H1 (cell line): ENCODE results near the gene PANX1. TPM values are rescaled to one million over a fixed set of nuclear protein-coding genes. Genes with fewer than 3 reads are reported as not detected.

Experiments
- CTCF ChIA-PET: fragments of 300-600 bp; sonication (Branson Sonifier 250); formaldehyde crosslinking; loops from one replicate; lab custom pipeline; 2021; ENCODE audit not compliant: partially characterized antibody; lab: Charles Lee
- POLR2A ChIA-PET: fragments of 300-600 bp; sonication (Branson Sonifier 250); formaldehyde crosslinking; loops from one replicate; lab custom pipeline; 2021; ENCODE audit warnings: inconsistent platforms; ENCODE audit not compliant: partially characterized antibody; lab: Charles Lee
- DNase-seq, 2 experiments: peaks; one replicate each; pipeline versions ENCODE4 v3.0.0 to v3.0.0-alpha.2; 2010 to 2022; ENCODE audit warnings: low spot score in 2 of 2, low read depth in 1 of 2, mixed read lengths in 1 of 2
- FAIRE-seq: peaks from 2 replicates; lab custom pipeline; 2011; peaks lifted over from hg19 to GRCh38; lab: Jason Lieb, UNC
- H2AFZ ChIP-seq: 2 replicates; pipeline ENCODE4 v1.8.1; 2012; ENCODE audit warnings: low read length, inconsistent platforms
- H2AK5ac ChIP-seq: 2 replicates; pipeline ENCODE4 v1.6.1; 2013; ENCODE audit warnings: low read depth, low read length
- H2BK120ac ChIP-seq: replicated peaks from 2 replicates; pipeline ENCODE3; 2013; ENCODE audit warnings: low read depth, low read length, inconsistent platforms
- H2BK12ac ChIP-seq: 2 replicates; pipeline ENCODE4 v1.6.1; 2013; ENCODE audit warnings: low read depth, low read length
- H2BK15ac ChIP-seq: 2 replicates; pipeline ENCODE4 v1.6.1; 2013; ENCODE audit warnings: low read length
- H2BK20ac ChIP-seq: 2 replicates; pipeline ENCODE4 v1.6.1; 2013; ENCODE audit warnings: low read length
- H2BK5ac ChIP-seq: 2 replicates; pipeline ENCODE4 v1.6.1; 2013; ENCODE audit warnings: low read depth, low read length
- H3K14ac ChIP-seq: 2 replicates; pipeline ENCODE4 v1.6.1; 2013; ENCODE audit warnings: inconsistent platforms; ENCODE audit not compliant: insufficient read length
- H3K18ac ChIP-seq: 2 replicates; pipeline ENCODE4 v1.6.1; 2013; ENCODE audit warnings: low read length; ENCODE audit errors: extremely low read depth
- H3K23ac ChIP-seq: 2 replicates; pipeline ENCODE4 v1.6.1; 2013; ENCODE audit warnings: inconsistent platforms; ENCODE audit not compliant: insufficient read length
- H3K23me2 ChIP-seq: 2 replicates; pipeline ENCODE4 v1.6.1; 2013; ENCODE audit warnings: low read depth, low read length
- H3K27ac ChIP-seq: 2 replicates; pipeline ENCODE4 v1.6.1; 2011; ENCODE audit warnings: low read depth, low read length, inconsistent platforms
- H3K27me3 ChIP-seq, 4 experiments: replicated peaks in 1 of 4; 1 replicate in 1 of 4; 2 replicates in 3 of 4; pipeline versions ENCODE4 v1.6.1 to v1.8.1; 2011 to 2013; ENCODE audit warnings: low read length in 3 of 4, mild to moderate bottlenecking in 3 of 4, inconsistent platforms in 2 of 4, mixed read lengths in 2 of 4, moderate library complexity in 1 of 4; ENCODE audit not compliant: control insufficient read depth in 3 of 4, insufficient read depth in 3 of 4; ENCODE audit errors: extremely low read depth in 1 of 4
- H3K36me3 ChIP-seq, 4 experiments: 2 replicates each; pipeline versions ENCODE4 v1.6.1 to v1.8.1; 2011 to 2013; ENCODE audit warnings: mild to moderate bottlenecking in 4 of 4, low read length in 3 of 4, moderate library complexity in 2 of 4, control low read depth in 1 of 4, inconsistent platforms in 1 of 4; ENCODE audit not compliant: insufficient read depth in 4 of 4, control insufficient read depth in 2 of 4
- H3K4ac ChIP-seq: replicated peaks from 2 replicates; pipeline ENCODE3; 2013; ENCODE audit warnings: low read length, low read depth, mixed read lengths, inconsistent platforms; ENCODE audit not compliant: insufficient read length
- H3K4me1 ChIP-seq, 4 experiments: replicated peaks in 1 of 4; 1 replicate in 1 of 4; 2 replicates in 3 of 4; pipeline versions ENCODE4 v1.6.1 to v1.8.1; 2011 to 2013; ENCODE audit warnings: low read length in 3 of 4, inconsistent platforms in 2 of 4, mixed read lengths in 1 of 4; ENCODE audit not compliant: insufficient read depth in 4 of 4, control insufficient read depth in 3 of 4
- H3K4me2 ChIP-seq, 2 experiments: 2 replicates each; pipeline versions ENCODE4 v1.6.1 to v1.8.1; 2011 to 2013; ENCODE audit warnings: low read depth in 2 of 2, low read length in 2 of 2, control low read depth in 1 of 2, inconsistent platforms in 1 of 2, mild to moderate bottlenecking in 1 of 2; ENCODE audit not compliant: insufficient read depth in 1 of 2
- H3K4me3 ChIP-seq, 4 experiments: fragments of 200-600, 300-600 bp in 1 of 4; sonication (generic), shearing (Covaris generic), sonication (Bioruptor Twin) in 1 of 4; 2 replicates each; pipeline versions ENCODE4 v1.5.1 to v1.8.1; 2011 to 2016; ENCODE audit warnings: low read length in 4 of 4, low read depth in 3 of 4, control low read depth in 2 of 4, inconsistent platforms in 2 of 4, mild to moderate bottlenecking in 2 of 4, mixed read lengths in 1 of 4, moderate library complexity in 1 of 4; ENCODE audit not compliant: insufficient read depth in 2 of 4; ENCODE audit errors: extremely low read depth in 1 of 4
- H3K56ac ChIP-seq: replicated peaks from 2 replicates; pipeline ENCODE3; 2013; ENCODE audit warnings: low read depth, mild to moderate bottlenecking, mixed read lengths, low read length, inconsistent platforms; ENCODE audit not compliant: insufficient read length
- H3K79me1 ChIP-seq: 2 replicates; pipeline ENCODE4 v1.6.1; 2013; ENCODE audit warnings: low read depth, low read length, control low read depth
- H3K79me2 ChIP-seq, 2 experiments: 2 replicates each; pipeline versions ENCODE4 v1.6.1 to v1.8.1; 2012 to 2013; ENCODE audit warnings: low read length in 2 of 2, mild to moderate bottlenecking in 2 of 2, inconsistent platforms in 1 of 2; ENCODE audit not compliant: insufficient read depth in 2 of 2, control insufficient read depth in 1 of 2
- H3K9ac ChIP-seq, 4 experiments: replicated peaks in 1 of 4; 1 replicate in 1 of 4; 2 replicates in 3 of 4; pipeline versions ENCODE4 v1.6.1 to v1.8.1; 2011 to 2013; ENCODE audit warnings: low read depth in 3 of 4, low read length in 3 of 4, control low read depth in 2 of 4, mild to moderate bottlenecking in 2 of 4, moderate library complexity in 2 of 4, inconsistent platforms in 1 of 4; ENCODE audit errors: extremely low read depth in 1 of 4
- H3K9me3 ChIP-seq, 2 experiments: 2 replicates each; pipeline versions ENCODE4 v1.6.1 to v1.8.1; 2012 to 2013; ENCODE audit warnings: mild to moderate bottlenecking in 2 of 2, moderate library complexity in 2 of 2, control low read depth in 1 of 2, inconsistent platforms in 1 of 2, low read depth in 1 of 2, low read length in 1 of 2, mixed read lengths in 1 of 2; ENCODE audit not compliant: insufficient read depth in 2 of 2
- H4K20me1 ChIP-seq, 2 experiments: replicated peaks in 1 of 2; 2 replicates each; pipeline versions ENCODE3 to v1.8.1; 2011 to 2013; ENCODE audit warnings: inconsistent platforms in 2 of 2, low read length in 2 of 2, mild to moderate bottlenecking in 1 of 2; ENCODE audit not compliant: insufficient read depth in 2 of 2, control insufficient read depth in 1 of 2
- H4K5ac ChIP-seq: 2 replicates; pipeline ENCODE4 v1.6.1; 2013; ENCODE audit warnings: low read length, low read depth, mixed read lengths, inconsistent platforms; ENCODE audit not compliant: insufficient read length
- H4K8ac ChIP-seq: 2 replicates; pipeline ENCODE4 v1.8.0; 2013; ENCODE audit warnings: mild to moderate bottlenecking, moderate library complexity, low read length, inconsistent platforms; ENCODE audit not compliant: insufficient read depth; ENCODE audit errors: extremely low read depth
- H4K91ac ChIP-seq: replicated peaks from 2 replicates; pipeline ENCODE3; 2013; ENCODE audit warnings: low read length, mixed read lengths, inconsistent platforms; ENCODE audit not compliant: insufficient read length
- BACH1 ChIP-seq: IDR thresholded peaks from 2 replicates; pipeline ENCODE4 v1.6.1; 2012; ENCODE audit warnings: low read length, improper control_type of control experiment
- BRCA1 ChIP-seq: IDR thresholded peaks from 2 replicates; pipeline ENCODE4 v1.6.1; 2012; ENCODE audit warnings: low read depth, low read length, improper control_type of control experiment
- CBX5 ChIP-seq: fragments of 300-800, 300-1000 bp; sonication (generic); IDR thresholded peaks from 2 replicates; pipeline ENCODE4 v1.7.1; 2016; ENCODE audit warnings: antibody characterized with exemption, low read length, low read depth
- CTBP2 ChIP-seq: IDR thresholded peaks from 2 replicates; pipeline ENCODE4 v1.7.0; 2011; ENCODE audit warnings: borderline replicate concordance, mild to moderate bottlenecking, moderate library complexity, mixed read lengths, low read length; ENCODE audit not compliant: insufficient read depth, insufficient read length
- GTF2F1 ChIP-seq: IDR thresholded peaks from 2 replicates; pipeline ENCODE4 v1.6.1; 2012; ENCODE audit warnings: low read depth, low read length, improper control_type of control experiment, borderline replicate concordance
- HDAC2 ChIP-seq, 2 experiments: fragments of 300-600 bp in 1 of 2; sonication (generic) in 1 of 2; IDR thresholded peaks; 2 replicates each; pipeline ENCODE4 v1.6.1; 2011 to 2012; ENCODE audit warnings: low read depth in 2 of 2, low read length in 2 of 2, mild to moderate bottlenecking in 2 of 2, moderate library complexity in 2 of 2, borderline replicate concordance in 1 of 2, inconsistent platforms in 1 of 2
- JUN ChIP-seq: IDR thresholded peaks from 2 replicates; pipeline ENCODE4 v1.6.1; 2011; ENCODE audit warnings: low read depth, mild to moderate bottlenecking, improper control_type of control experiment, low read length
- KDM1A ChIP-seq: fragments of 200-600, 300-600 bp; sonication (generic); IDR thresholded peaks from 2 replicates; pipeline ENCODE4 v1.7.1; 2016; ENCODE audit warnings: mild to moderate bottlenecking, low read length, borderline replicate concordance
- NANOG ChIP-seq: IDR thresholded peaks from 2 replicates; pipeline ENCODE4 v1.6.1; 2011; ENCODE audit warnings: low read length, low read depth, mild to moderate bottlenecking, inconsistent platforms; ENCODE audit not compliant: insufficient read depth, poor library complexity, severe bottlenecking
- NRF1 ChIP-seq: IDR thresholded peaks from 2 replicates; pipeline ENCODE4 v1.6.1; 2011; ENCODE audit warnings: mild to moderate bottlenecking, low read depth, low read length, improper control_type of control experiment
- RBBP5 ChIP-seq: IDR thresholded peaks from 2 replicates; pipeline ENCODE4 v1.7.1; 2012; ENCODE audit warnings: low read depth, mild to moderate bottlenecking, inconsistent platforms, low read length, moderate library complexity, borderline replicate concordance
- SIRT6 ChIP-seq: IDR thresholded peaks from one replicate; pipeline ENCODE4 v1.7.1; 2012; ENCODE audit warnings: low read length, inconsistent platforms
- SP4 ChIP-seq: IDR thresholded peaks from 2 replicates; pipeline ENCODE4 v1.6.1; 2012; ENCODE audit warnings: low read length, inconsistent platforms
- SRF ChIP-seq: IDR thresholded peaks from 2 replicates; pipeline ENCODE4 v1.6.1; 2011; ENCODE audit warnings: mild to moderate bottlenecking, low read depth, low read length, moderate library complexity
- WGBS, 2 experiments: shearing (Covaris generic) in 1 of 2; methylation state at CpG; one replicate each; pipeline versions ENCODE4 v1.1.6 to v1.1.7; 2013 to 2015; ENCODE audit warnings: low lambda C conversion rate in 2 of 2, mixed read lengths in 2 of 2, inconsistent platforms in 1 of 2, low coverage in 1 of 2, missing lambda C conversion rate in 1 of 2; ENCODE audit not compliant: insufficient replicate concordance in 2 of 2, insufficient coverage in 1 of 2, insufficient read length in 1 of 2; ENCODE audit errors: extremely low coverage in 1 of 2, missing lambda C conversion rate in 1 of 2; 5-methylcytosine and 5-hydroxymethylcytosine counted together
- polyA plus RNA-seq, 7 experiments: library from polyadenylated mRNA; depleted of rRNA in 3 of 7; stranded (reverse) in 5 of 7; unstranded in 2 of 7; fragments of >200 nt in 5 of 7; fragments of 200-250 nt in 2 of 7; gene quantifications; 1 replicate in 5 of 7; 2 replicates in 1 of 7; 4 replicates in 1 of 7; pipeline versions ENCODE4 v1.2.1 to v1.2.3, GENCODE V29; 2011 to 2013; ENCODE audit warnings: missing spikeins in 2 of 7, mixed read lengths in 2 of 7
- total RNA-seq: library from RNA; stranded (reverse); fragmentation: NEBNext Ultra II Directional; extraction: Animal tissue kit (Norgen Biotek cat#: 25700); gene quantifications from 2 replicates; pipeline ENCODE4 v1.2.1, GENCODE V29; 2021
- TF ChIP-seq, protein P1 (sequence below): IDR thresholded peaks from 2 replicates; pipeline ENCODE4 v1.6.1; 2012; ENCODE audit warnings: inconsistent platforms

PANX1 gene
- total and polyA plus RNA-seq, 2 of the 8 experiments (the other 6 are each of a cell fraction or from before 2014, with no cell fraction given), result 15.9 to 35.2 TPM

DNA sequence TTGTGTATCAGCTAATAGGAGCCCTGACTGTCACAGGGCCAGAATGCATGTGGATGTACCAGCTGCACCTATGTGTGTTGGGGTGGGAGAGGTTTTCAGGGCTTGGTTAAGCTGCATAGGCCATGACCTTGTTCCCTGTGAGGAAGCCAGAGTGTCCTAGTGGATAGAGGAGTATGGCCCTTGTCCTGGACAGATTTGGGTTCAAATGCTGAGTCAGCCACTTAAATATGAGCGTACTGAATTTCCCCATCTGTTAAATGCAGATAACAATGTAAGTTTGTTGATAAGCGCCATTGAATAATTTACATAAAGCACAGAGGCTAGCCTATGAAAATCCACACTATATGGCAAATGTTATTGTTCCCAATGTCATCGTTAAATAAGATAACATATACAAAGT, 74.4 kb downstream of the PANX1 start:
- Histone ChIP-seq H2BK20ac (no peak overlapping the region), H3K79me1 (no peaks in the 10 kb centered on the region), H3K27me3 (no peaks in the 10 kb centered on the region), H4K5ac (no peak overlapping the region), H2BK120ac (no peak overlapping the region), H2BK15ac (no peak overlapping the region; the same call in 1 of the 2 replicates), H2AK5ac (no peak overlapping the region), H2BK12ac (no peak overlapping the region), H3K18ac (no peak overlapping the region), H3K9me3 (no peaks in the 10 kb centered on the region), H3K4ac (no peak overlapping the region), H3K56ac (no peak overlapping the region), H3K23me2 (no peaks in the 10 kb centered on the region), H3K23ac (no peak overlapping the region), H3K9ac (no peak overlapping the region), H3K4me1 (no peaks in the 10 kb centered on the region), H3K79me2 (no peaks in the 10 kb centered on the region), H3K14ac (no peak overlapping the region), H2BK5ac (no peak overlapping the region), H4K8ac (no peak overlapping the region), H3K4me3 (no peak overlapping the region), H3K4me2 (no peak overlapping the region), H4K20me1 (no peaks in the 10 kb centered on the region), H3K36me3 (no peaks in the 10 kb centered on the region), H2AFZ (no peak overlapping the region), H4K91ac (no peak overlapping the region), H3K27ac (no peak overlapping the region)
- FAIRE-seq, result no peak
- ChIA-PET POLR2A (no interaction called here), CTCF (interaction anchor here (0.6 to 1.4 kb wide), 4 partner anchors 19 to 307 kb away, joined by 3 to 5 read pairs (median 4); no protein-coding TSS in a partner anchor)
- TF ChIP-seq BACH1, result no peak
- TF ChIP-seq BRCA1, result no peak
- TF ChIP-seq RBBP5, result no peak
- no peak for TF ChIP-seq HDAC2 (IDR thresholded peaks at IDR 0.05; ENCODE audit: borderline replicate concordance in 1 of 2, low read depth in 2 of 2, low read length in 2 of 2)
- TF ChIP-seq SP4, result no peak
- TF ChIP-seq GTF2F1, result no peak
- TF ChIP-seq, protein P1, sequence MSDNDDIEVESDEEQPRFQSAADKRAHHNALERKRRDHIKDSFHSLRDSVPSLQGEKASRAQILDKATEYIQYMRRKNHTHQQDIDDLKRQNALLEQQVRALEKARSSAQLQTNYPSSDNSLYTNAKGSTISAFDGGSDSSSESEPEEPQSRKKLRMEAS, result no peak
- TF ChIP-seq SRF, result no peak
- TF ChIP-seq JUN, result no peak
- TF ChIP-seq CBX5, result no peak
- TF ChIP-seq KDM1A, result no peak
- no peak for TF ChIP-seq SIRT6
- TF ChIP-seq CTBP2, result no peak
- TF ChIP-seq NRF1, result no peak
- no peak for TF ChIP-seq NANOG
- WGBS, 2 experiments, result 99% methylated on average over 3 of the region's 3 CpGs; no CpG with 5 or more reads in 1 of the 2 experiments
- no peak for DNase-seq
